Thyroid gland (tissue), 4 donors: ENCODE data around the gene HK1. TPM values are rescaled to one million over a fixed set of nuclear protein-coding genes. Genes with fewer than 3 reads are reported as not detected.
"Not testable (repeated sequence)": the region's sequence is repeated elsewhere in the genome, so short reads cannot be mapped to it uniquely, and the experiment has no call there.

Experiments
- DNase-seq, 2 donors: peaks; one replicate each; pipeline ENCODE4 v3.0.0-alpha.2; 2019
- H3K27ac ChIP-seq, 3 donors: fragments of 200-600 bp; sonication (generic); 1 replicate in 2 of 3; 2 replicates in 1 of 3; pipeline ENCODE4 v1.5.1; 2016 to 2019; ENCODE audit warnings: mild to moderate bottlenecking in 1 of 3, moderate library complexity in 1 of 3
- H3K27me3 ChIP-seq: fragments of 200-600 bp; sonication (generic); one replicate; pipeline ENCODE4 v1.5.1; 2019
- H3K36me3 ChIP-seq, 2 donors: fragments of 200-600 bp; sonication (generic); one replicate each; pipeline ENCODE4 v1.5.1; 2016 to 2019
- H3K4me1 ChIP-seq, 2 donors: fragments of 200-600 bp; sonication (generic); one replicate each; pipeline ENCODE4 v1.5.1; 2017 to 2019
- H3K4me3 ChIP-seq, 3 donors: fragments of 200-600 bp; sonication (generic); replicated peaks in 1 of 3; 1 replicate in 2 of 3; 2 replicates in 1 of 3; pipeline ENCODE4 v1.5.1; 2016; ENCODE audit warnings: mild to moderate bottlenecking in 1 of 3
- H3K9me3 ChIP-seq: fragments of 200-600 bp; sonication (generic); one replicate; pipeline ENCODE4 v1.5.1; 2017
- CTCF ChIP-seq, 6 experiments: fragments of 200-600 bp in 3 of 6; fragments of 450-650 bp in 3 of 6; sonication (generic) in 3 of 6; IDR thresholded peaks; one replicate each; pipeline ENCODE4 v1.5.1; 2016 to 2019; ENCODE audit warnings: antibody characterized with exemption in 6 of 6, mild to moderate bottlenecking in 2 of 6, inconsistent platforms in 1 of 6, moderate library complexity in 1 of 6
- POLR2A ChIP-seq, 2 donors: fragments of 450-650 bp; IDR thresholded peaks; one replicate each; pipeline ENCODE4 v1.6.1; 2017; ENCODE audit warnings: antibody characterized with exemption in 2 of 2, mild to moderate bottlenecking in 2 of 2, moderate library complexity in 1 of 2
- WGBS, 2 donors: methylation state at CpG; one replicate each; pipeline ENCODE4 v1.1.5; 2017; 5-methylcytosine and 5-hydroxymethylcytosine counted together
- intact Hi-C: fragments of 100-400 bp; cut with DNase I; formaldehyde crosslinking; loops from one replicate; pipeline ENCODE4 v1.15.1; 2023
- total RNA-seq, 4 donors: library from RNA; depleted of rRNA; stranded (reverse); fragments of >200 nt; gene quantifications; one replicate each; pipeline ENCODE4 v1.2.3, GENCODE V29; 2016

HK1 gene
- total RNA-seq, 4 donors from 2014 or later: 106 to 231 (median 189) TPM

- Histone ChIP-seq H3K4me1 (peaks cover 34 to 52% of the 10 kb centered on the region in 2 donors), H3K9me3 (no peaks in the 10 kb centered on the region), H3K4me3 (peak overlapping the region in 1 of 3 donors; percentile 80), H3K27ac (peak overlapping the region in 2 of 3 donors; percentile 10 to 91), H3K36me3 (no peaks in the 10 kb centered on the region), H3K27me3 (no peaks in the 10 kb centered on the region)
- intact Hi-C loops: no loop called here
- 81 to 100% methylated on average over 1 to 3 of the region's 3 CpGs for WGBS, 2 donors
- no peak for DNase-seq
- no peak for TF ChIP-seq POLR2A (IDR thresholded peaks at IDR 0.05)
- TF ChIP-seq CTCF (IDR thresholded peaks at IDR 0.05): no peak
Observed at GRCh38 chr10:69320521-69320920, 42.2 kb downstream of the HK1 start.

- Histone ChIP-seq H3K27ac (peak overlapping the region in 2 of 3 donors; percentile 10 to 91), H3K9me3 (no peaks in the 10 kb centered on the region), H3K36me3 (no peaks in the 10 kb centered on the region), H3K4me1 (peaks cover 36 to 59% of the 10 kb centered on the region in 2 donors), H3K27me3 (no peaks in the 10 kb centered on the region), H3K4me3 (no peak overlapping the region)
- 78 to 93% methylated on average over 10 of the region's 10 CpGs for WGBS, 2 donors
- intact Hi-C loops: no loop called here
- TF ChIP-seq CTCF (IDR thresholded peaks at IDR 0.05) (no peak), POLR2A (IDR thresholded peaks at IDR 0.05) (no peak)
- no peak for DNase-seq
Observed at GRCh38 chr10:69321039-69321715, 42.9 kb downstream of the HK1 start.

- no peak overlapping the region for H3K27ac ChIP-seq
- intact Hi-C loops: no loop called here
- no peak overlapping the region for H3K4me3 ChIP-seq
- peaks cover 37 to 63% of the 10 kb centered on the region in 2 donors for H3K4me1 ChIP-seq
- H3K36me3 ChIP-seq: no peaks in the 10 kb centered on the region
- no peak for TF ChIP-seq CTCF (IDR thresholded peaks at IDR 0.05)
- TF ChIP-seq POLR2A (IDR thresholded peaks at IDR 0.05): no peak
- DNase-seq: no peak
- no peaks in the 10 kb centered on the region for H3K9me3 ChIP-seq
- no peaks in the 10 kb centered on the region for H3K27me3 ChIP-seq
- 61 to 69% methylated on average over 5 of the region's 5 CpGs for WGBS, 2 donors
Observed at GRCh38 chr10:69321865-69322264, 43.6 kb downstream of the HK1 start.

- H3K27ac ChIP-seq, H3K4me3 ChIP-seq, intact Hi-C loops, H3K36me3 ChIP-seq, DNase-seq, H3K9me3 ChIP-seq, H3K27me3 ChIP-seq: not testable (repeated sequence)
- 81 to 90% methylated on average over 7 of the region's 7 CpGs for WGBS, 2 donors
- H3K4me1 ChIP-seq: peaks cover 38 to 66% of the 10 kb centered on the region in 2 donors
Observed at GRCh38 chr10:69322346-69322745, 44.0 kb downstream of the HK1 start.

- no peak for DNase-seq
- Histone ChIP-seq H3K27me3 (no peaks in the 10 kb centered on the region), H3K4me3 (no peak overlapping the region), H3K9me3 (no peaks in the 10 kb centered on the region), H3K4me1 (peaks cover 49 to 70% of the 10 kb centered on the region in 2 donors), H3K36me3 (no peaks in the 10 kb centered on the region), H3K27ac (peak overlapping the region in 2 of 3 donors; percentile 34 to 48)
- intact Hi-C loops: no loop called here
- no peak for TF ChIP-seq POLR2A (IDR thresholded peaks at IDR 0.05)
- no peak for TF ChIP-seq CTCF (IDR thresholded peaks at IDR 0.05)
- WGBS, 2 donors: 73 to 76% methylated on average over 2 of the region's 2 CpGs
Observed at GRCh38 chr10:69323622-69324021, 45.3 kb downstream of the HK1 start.
